Epithelial cell of proximal tubule (primary cell): Measurements from ENCODE around the gene RUNX2. TPM values are rescaled to one million over a fixed set of nuclear protein-coding genes. Genes with fewer than 3 reads are reported as not detected.

ENCODE experiments used
- DNase-seq: peaks from one replicate; pipeline ENCODE4 v3.0.0-alpha.2; 2011; ENCODE audit warnings: low read depth
- H3K4me3 ChIP-seq: 2 replicates; pipeline ENCODE4 v1.5.1; 2011; ENCODE audit warnings: low read depth, mild to moderate bottlenecking, low read length
- total RNA-seq: library from RNA; depleted of rRNA; stranded (reverse); fragments of >200 nt; gene quantifications from 2 replicates; pipeline ENCODE4 v1.2.3, GENCODE V29; 2015
- TF ChIP-seq, protein P1 (sequence below): conservative IDR thresholded peaks from 2 replicates; pipeline ENCODE4 v1.5.1; 2012; ENCODE audit warnings: low read depth, mild to moderate bottlenecking, low read length

RUNX2 gene
- total RNA-seq, 1 donor from 2014 or later: 13.1 TPM

DNA sequence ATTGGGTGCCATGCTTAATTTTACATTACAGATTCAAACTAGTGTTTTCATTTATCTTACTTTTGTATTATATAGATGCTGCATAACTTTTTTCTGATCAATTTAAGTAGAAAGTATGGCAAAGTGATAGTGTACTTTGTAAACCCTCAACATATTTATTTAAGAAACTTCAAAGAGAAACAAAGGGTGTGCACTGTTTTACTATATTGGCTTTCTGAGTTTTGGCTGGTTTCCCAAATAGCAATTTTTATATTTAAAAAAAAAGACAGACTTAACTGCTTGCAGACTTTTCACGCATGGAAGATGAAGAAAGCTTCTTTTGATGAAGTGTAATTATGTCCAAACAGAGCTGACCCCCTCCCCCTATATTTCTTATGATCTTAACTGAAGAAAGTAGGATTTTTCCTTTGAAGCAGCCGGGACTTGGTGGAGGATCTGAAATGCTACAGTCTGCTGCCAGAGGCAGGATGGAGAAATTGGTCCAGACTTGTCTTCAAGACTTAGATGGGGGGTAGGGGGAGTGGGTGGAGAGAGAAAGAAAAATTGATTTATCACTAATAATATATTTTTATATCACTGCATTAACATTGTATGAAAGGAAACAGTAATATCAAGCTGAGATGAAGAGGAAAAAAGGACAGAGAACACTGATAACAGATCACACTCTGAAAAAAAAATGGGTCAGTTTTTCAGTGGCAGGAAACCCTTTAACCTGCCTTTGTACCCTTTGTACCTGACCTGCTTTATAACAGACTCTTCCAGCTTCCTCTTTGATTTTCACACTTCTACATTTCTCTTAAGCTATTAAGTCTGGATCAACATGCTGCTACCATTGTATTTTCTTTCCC, 105.6 kb downstream of the RUNX2 start:
- no peak for DNase-seq
- TF ChIP-seq, protein P1, sequence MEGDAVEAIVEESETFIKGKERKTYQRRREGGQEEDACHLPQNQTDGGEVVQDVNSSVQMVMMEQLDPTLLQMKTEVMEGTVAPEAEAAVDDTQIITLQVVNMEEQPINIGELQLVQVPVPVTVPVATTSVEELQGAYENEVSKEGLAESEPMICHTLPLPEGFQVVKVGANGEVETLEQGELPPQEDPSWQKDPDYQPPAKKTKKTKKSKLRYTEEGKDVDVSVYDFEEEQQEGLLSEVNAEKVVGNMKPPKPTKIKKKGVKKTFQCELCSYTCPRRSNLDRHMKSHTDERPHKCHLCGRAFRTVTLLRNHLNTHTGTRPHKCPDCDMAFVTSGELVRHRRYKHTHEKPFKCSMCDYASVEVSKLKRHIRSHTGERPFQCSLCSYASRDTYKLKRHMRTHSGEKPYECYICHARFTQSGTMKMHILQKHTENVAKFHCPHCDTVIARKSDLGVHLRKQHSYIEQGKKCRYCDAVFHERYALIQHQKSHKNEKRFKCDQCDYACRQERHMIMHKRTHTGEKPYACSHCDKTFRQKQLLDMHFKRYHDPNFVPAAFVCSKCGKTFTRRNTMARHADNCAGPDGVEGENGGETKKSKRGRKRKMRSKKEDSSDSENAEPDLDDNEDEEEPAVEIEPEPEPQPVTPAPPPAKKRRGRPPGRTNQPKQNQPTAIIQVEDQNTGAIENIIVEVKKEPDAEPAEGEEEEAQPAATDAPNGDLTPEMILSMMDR: no peak

DNA sequence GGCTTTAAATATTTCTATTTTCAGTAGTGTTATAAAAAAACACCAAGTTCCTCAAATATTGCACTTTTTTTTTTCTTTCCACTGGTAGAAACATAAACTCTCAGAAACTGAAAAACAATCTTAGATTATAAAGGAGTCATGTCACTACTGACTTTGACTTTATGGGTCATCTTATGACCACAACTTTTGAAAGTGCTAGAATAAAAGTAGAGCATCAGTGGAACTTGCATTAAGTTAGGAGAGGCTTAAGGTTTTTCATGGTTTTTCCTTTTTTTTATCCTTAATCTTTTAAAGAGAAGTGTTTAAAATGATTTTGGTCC, 106.2 kb downstream of the RUNX2 start:
- DNase-seq: no peak
- no peak overlapping the region for H3K4me3 ChIP-seq

More for the DNA sequence above, 105.6 kb downstream of the RUNX2 start:
- H3K4me3 ChIP-seq: no peak overlapping the region

DNA sequence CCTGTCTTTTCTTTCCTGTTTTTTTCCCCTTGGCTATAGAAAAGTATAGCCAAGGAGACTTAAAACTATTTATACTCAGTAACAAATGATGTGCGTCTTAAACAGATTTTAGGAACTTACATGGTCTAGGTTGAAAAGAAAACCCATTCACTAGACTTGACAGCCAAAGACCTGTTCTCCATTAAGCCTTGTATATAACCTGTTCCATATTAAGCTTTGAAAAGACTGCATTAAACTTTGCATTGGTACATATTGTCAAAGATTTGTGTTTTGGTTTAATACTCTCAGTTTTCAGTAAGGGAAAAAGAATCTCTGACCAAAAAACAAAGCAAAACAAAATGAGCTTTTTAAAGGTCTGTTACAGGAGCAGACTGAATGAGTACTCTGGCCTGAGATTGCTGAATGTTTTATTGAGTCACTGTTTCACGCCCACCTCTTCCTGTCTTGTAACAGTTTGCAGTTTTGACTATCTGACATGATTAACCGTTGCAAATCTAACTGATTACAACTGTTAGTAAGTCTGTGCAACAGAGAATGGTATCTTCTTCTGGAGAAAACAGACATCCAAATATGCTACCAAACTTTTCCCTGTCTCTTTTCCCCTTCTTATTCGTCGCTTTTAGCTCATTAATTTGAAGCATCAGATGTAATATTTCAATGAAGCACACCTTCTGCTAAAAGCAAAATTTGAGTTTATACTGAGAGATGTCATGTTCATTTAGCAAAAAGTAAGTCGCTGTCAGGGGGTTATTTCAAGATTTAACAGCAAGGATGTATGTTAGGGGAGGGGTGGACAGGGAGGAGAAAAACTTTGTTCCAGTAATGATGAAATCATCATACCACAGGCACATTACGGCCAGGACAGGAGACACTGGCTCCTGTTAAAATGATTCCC, 108.7 kb downstream of the RUNX2 start:
- H3K4me3 ChIP-seq: no peak overlapping the region
- TF ChIP-seq, protein P1: no peak
- no peak for DNase-seq

More for the DNA sequence above, 106.2 kb downstream of the RUNX2 start:
- TF ChIP-seq, protein P1: no peak

DNA sequence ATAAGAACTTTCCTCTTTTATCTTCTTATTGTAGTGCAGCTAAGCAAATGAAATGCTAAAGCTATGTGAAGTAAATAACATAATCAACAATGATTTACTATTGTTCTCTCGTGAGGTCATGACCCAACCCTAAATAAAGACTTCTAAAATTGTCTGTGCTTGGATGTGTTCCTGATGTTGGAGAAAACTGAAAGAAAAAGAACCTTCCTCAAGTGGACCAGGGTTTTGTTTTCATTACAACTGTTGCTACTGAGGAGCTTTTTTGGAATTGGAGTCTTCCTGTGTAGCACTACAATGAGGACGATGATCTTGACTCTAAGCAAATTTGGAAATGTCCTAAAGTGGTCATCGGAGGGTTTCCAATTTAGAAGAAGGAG, 109.3 kb downstream of the RUNX2 start:
- no peak overlapping the region for H3K4me3 ChIP-seq

DNA sequence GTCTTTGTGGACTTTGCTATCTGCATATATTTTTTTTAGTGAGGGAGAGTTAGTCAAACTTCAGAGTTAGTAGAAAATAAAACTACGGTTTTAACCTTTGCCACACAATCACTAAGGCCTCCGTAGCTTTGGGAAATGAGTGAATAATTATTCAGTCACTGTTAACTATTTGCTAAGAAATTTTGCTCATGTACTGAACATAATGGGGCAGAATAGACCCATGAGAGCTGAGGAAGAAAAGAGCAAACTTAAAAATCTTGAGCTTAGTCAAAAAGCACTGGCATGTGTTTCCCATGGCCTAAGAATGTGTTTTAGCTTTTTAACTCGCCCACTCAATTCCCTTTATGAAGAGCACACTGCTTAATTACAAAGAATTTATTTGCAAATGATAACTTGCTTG, 110.0 kb downstream of the RUNX2 start:
- peak overlapping the region; percentile 15 for H3K4me3 ChIP-seq
- TF ChIP-seq, protein P1: no peak
- no peak for DNase-seq

More for the DNA sequence above, 109.3 kb downstream of the RUNX2 start:
- TF ChIP-seq, protein P1: no peak
- no peak for DNase-seq

GRCh38 chr6:45438849-45439406, 110.8 kb downstream of the RUNX2 start:
- TF ChIP-seq, protein P1: no peak
- H3K4me3 ChIP-seq: no peak overlapping the region
- DNase-seq: peak; percentile 66
